ENCODE measurements around the gene SYNGR3. TPM values are rescaled to one million over a fixed set of nuclear protein-coding genes. Genes with fewer than 3 reads are reported as not detected.

The SYNGR3 gene
- total RNA-seq, 1 donor from 2014 or later, result 11.3 TPM

DNA sequence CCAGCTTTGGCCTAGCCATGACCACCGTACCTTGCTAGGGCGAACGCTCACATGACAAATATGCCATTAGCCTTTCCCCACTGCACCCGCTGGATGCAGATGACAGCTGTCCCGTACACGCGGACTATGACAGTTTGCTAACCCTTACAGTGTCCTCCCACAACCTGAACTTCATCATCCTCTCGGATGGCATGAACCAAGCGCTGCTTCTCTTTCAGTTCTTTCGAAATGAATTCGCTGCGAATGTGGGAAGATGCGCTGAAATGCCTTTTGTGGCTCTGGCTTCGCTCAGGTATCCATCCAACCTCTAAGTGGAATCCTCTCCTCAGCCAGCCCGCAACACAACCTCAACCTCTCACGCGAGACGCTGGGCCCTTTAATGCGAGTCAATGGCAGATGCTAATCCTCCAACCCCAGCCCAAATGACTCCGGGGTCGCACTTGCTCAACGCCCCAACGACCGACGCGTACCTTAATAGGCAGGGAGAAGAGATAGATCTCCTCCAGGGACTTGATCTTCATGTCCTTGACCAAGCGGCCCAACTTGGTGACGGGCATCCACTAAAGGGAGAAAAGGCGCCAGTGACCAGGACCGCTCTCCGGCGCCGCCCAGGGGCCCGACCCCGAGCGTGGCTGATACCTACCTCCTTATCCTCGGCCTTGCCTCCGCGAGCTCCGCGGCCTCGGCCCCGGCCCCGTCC, 25.8 kb upstream of the SYNGR3 start:
- Mint-ChIP-seq H3K27ac (peak overlapping the region; percentile 90), H3K4me3 (peak overlapping the region; percentile 92), H3K9me3 (no peaks in the 10 kb centered on the region), H3K4me1 (peaks cover 55% of the 10 kb centered on the region), H3K36me3 (ENCODE audit: low read depth) (peaks cover 45% of the 10 kb centered on the region), H3K27me3 (no peaks in the 10 kb centered on the region)
- ChIA-PET POLR2A (interaction anchor here (0.6 to 9.7 kb wide), 51 partner anchors 7 to 1926 kb away, joined by 3 to 351 read pairs (median 4); partner anchors contain the start of genes ATP6V0C, CHTF18, CRAMP1 and ECI1), CTCF (interaction anchor here (0.7 to 1.5 kb wide), 3 partner anchors 22 to 40 kb away, joined by 3 read pairs; no protein-coding TSS in a partner anchor)
- intact Hi-C loops (cut with micrococcal nuclease), result loop anchor here (1.0 to 10.0 kb wide), 7 partner anchors 8 to 1191 kb away; partner anchors contain the start of genes GFER, MSRB1, RNPS1 and TBL3
- no peak for DNase-seq
- TF ChIP-seq, protein P1, sequence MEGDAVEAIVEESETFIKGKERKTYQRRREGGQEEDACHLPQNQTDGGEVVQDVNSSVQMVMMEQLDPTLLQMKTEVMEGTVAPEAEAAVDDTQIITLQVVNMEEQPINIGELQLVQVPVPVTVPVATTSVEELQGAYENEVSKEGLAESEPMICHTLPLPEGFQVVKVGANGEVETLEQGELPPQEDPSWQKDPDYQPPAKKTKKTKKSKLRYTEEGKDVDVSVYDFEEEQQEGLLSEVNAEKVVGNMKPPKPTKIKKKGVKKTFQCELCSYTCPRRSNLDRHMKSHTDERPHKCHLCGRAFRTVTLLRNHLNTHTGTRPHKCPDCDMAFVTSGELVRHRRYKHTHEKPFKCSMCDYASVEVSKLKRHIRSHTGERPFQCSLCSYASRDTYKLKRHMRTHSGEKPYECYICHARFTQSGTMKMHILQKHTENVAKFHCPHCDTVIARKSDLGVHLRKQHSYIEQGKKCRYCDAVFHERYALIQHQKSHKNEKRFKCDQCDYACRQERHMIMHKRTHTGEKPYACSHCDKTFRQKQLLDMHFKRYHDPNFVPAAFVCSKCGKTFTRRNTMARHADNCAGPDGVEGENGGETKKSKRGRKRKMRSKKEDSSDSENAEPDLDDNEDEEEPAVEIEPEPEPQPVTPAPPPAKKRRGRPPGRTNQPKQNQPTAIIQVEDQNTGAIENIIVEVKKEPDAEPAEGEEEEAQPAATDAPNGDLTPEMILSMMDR (IDR thresholded peaks at IDR 0.05), result no peak
- ATAC-seq (ENCODE audit: low read depth), result peak; percentile 13

DNA sequence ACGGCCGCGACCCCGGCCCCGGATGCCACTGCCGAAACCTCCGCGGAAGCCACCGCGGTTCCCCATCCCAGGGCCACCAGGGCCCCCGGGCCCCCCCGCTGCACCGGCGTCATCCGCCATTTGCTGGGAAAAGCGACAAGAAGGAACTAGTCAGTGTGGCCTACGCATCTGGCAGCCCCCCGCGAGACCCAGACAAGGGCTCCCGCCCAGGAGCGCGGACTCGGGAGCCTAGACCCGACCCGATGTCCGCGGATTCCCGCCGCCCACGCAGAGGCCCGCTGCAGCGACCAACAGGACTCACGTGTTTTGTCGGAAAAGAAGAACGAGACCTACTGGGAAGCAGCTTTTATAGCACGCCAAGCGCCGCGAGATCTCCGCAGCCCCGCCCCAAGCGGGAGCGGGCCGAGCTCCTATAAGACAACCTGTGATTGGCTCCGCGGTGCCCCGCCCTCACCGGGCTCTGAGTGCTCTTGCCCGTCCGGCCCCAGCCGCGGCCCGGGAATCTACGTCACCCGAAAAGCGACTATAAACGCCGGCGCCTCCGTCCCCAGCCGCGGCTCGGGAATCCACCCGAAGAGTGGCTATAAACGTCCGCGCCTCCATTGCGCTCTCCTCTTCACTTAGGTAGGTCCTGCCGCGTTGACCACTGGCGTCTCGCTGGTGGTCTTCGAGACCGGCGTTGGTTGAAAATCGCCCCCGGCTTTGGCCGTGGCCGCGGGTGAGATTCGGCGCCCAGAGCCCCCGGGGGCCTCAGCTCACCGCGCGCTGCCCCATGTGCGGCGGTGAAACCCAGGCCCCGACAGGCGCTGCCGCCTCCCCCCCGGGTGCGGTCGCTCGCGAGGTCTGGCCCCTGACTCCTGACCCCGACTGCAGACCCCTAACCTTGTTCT, 25.0 kb upstream of the SYNGR3 start, which contains the start of gene RPS2:
TSS of gene RPS2 (minus strand) at position 321 of the 890 bp plus-strand sequence. CDS start at position 120, 201 bp downstream.
- intact Hi-C loops (cut with micrococcal nuclease), result loop anchor here (1.0 to 10.0 kb wide), 7 partner anchors 8 to 1190 kb away; partner anchors contain the start of genes GFER, MSRB1, RNPS1 and TBL3
- H3K36me3 Mint-ChIP-seq (ENCODE audit: low read depth), result peaks cover 45% of the 10 kb centered on the region
- no peaks in the 10 kb centered on the region for H3K27me3 Mint-ChIP-seq
- CTCF ChIA-PET, result interaction anchor here (0.8 to 1.5 kb wide), 3 partner anchors 28 to 176 kb away, joined by 3 read pairs; no protein-coding TSS in a partner anchor
- H3K4me1 Mint-ChIP-seq, result peaks cover 50% of the 10 kb centered on the region
- peak; percentile 93 for ATAC-seq (ENCODE audit: low read depth)
- POLR2A ChIA-PET, result interaction anchor here (0.6 to 9.7 kb wide), 59 partner anchors 9 to 1927 kb away, joined by 3 to 351 read pairs (median 4); partner anchors contain the start of genes ATP6V0C, CHTF18, CRAMP1 and ECI1
- no peaks in the 10 kb centered on the region for H3K9me3 Mint-ChIP-seq
- TF ChIP-seq, protein P1 (IDR thresholded peaks at IDR 0.05), result no peak
- DNase-seq, result peak; percentile 95
- H3K27ac Mint-ChIP-seq, result peak within 1 kb of the TSS; percentile 94
- peak within 1 kb of the TSS; percentile 92 for H3K4me3 Mint-ChIP-seq

DNA sequence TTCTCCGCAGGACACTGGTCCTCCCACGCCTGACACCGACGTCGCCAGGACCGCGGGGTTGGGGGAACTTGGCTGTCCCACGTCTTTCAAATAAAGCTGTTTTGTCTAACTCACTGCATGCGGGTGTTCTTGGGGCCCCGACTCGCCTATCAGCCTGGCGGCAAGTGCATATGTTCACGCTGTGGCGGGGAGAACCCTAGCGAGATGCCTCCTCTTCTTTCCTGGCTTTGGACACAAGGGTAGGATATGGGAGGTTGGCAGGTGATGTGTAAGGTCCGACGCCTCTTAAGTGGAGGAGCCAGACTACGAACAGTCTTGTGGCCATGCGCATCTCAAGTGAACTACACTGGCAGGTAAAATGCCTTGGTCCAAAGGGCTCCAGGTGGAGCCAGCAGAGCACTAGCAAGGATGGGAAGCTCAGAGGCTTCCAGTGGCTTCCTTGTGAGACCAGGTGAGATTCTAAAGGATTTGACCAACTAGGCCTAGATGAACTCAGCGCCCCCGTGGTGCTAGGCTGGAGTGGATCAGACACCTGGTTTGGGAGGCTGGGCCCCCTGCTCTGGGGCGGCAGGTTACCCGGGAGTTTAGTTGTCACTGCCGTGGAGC, 24.3 kb upstream of the SYNGR3 start:
- peak overlapping the region; percentile 92 for H3K4me3 Mint-ChIP-seq
- H3K36me3 Mint-ChIP-seq (ENCODE audit: low read depth), result peaks cover 40% of the 10 kb centered on the region
- POLR2A ChIA-PET, result interaction anchor here (0.5 to 9.7 kb wide), 37 partner anchors 8 to 1158 kb away, joined by 3 to 351 read pairs (median 5); partner anchors contain the start of genes CRAMP1, EME2, FAHD1 and FLYWCH2
- CTCF ChIA-PET, result interaction anchor here (0.8 to 1.2 kb wide), 2 partner anchors 27 to 175 kb away, joined by 3 read pairs; no protein-coding TSS in a partner anchor
- DNase-seq (no peak), ATAC-seq (ENCODE audit: low read depth) (no peak)
- TF ChIP-seq, protein P1 (IDR thresholded peaks at IDR 0.05), result no peak
- H3K9me3 Mint-ChIP-seq, result no peaks in the 10 kb centered on the region
- intact Hi-C loops (cut with micrococcal nuclease), result loop anchor here (2.0 to 10.0 kb wide), 2 partner anchors 43 to 1189 kb away; partner anchors contain the start of gene ZNF598
- no peaks in the 10 kb centered on the region for H3K27me3 Mint-ChIP-seq
- H3K27ac Mint-ChIP-seq, result peak overlapping the region; percentile 94
- peaks cover 42% of the 10 kb centered on the region for H3K4me1 Mint-ChIP-seq

DNA sequence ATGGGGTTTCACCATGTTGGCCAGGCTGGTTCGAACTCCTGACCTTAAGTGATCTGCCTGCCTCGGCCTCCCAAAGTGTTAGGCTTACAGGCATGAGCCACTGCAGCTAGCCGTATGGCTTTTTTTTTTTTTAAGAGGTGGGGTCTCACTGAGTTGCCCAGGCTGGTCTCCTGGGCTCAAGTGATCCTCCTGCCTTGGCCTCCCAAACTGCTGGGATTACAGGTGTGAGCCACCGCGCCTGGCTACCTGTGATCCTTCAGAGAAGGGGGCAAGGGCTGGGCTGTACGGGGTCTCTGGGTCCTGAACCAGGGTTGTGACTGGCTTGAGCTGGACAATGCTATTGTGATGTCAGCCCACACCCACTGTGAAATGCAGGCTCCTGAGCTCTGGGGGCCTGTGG, 23.3 kb upstream of the SYNGR3 start, which contains the start of gene RNF151:
TSS of gene RNF151 (plus strand) at position 397 of the 400 bp plus-strand sequence. CDS start 26 bp downstream, outside the sequence.
- DNase-seq (no peak), ATAC-seq (ENCODE audit: low read depth) (no peak)
- Mint-ChIP-seq H3K36me3 (ENCODE audit: low read depth) (peaks cover 33% of the 10 kb centered on the region), H3K9me3 (no peaks in the 10 kb centered on the region), H3K4me1 (peaks cover 40% of the 10 kb centered on the region), H3K27ac (peak within 1 kb of the TSS; percentile 94), H3K4me3 (peak within 1 kb of the TSS; percentile 92), H3K27me3 (no peaks in the 10 kb centered on the region)
- TF ChIP-seq, protein P1 (IDR thresholded peaks at IDR 0.05), result no peak
- intact Hi-C loops (cut with micrococcal nuclease), result loop anchor here (10.0 kb wide), 1 partner anchor 1188 kb away; no protein-coding TSS in a partner anchor
- ChIA-PET CTCF (no interaction called here), POLR2A (interaction anchor here (0.5 to 9.7 kb wide), 5 partner anchors 17 to 568 kb away, joined by 3 to 351 read pairs (median 9); partner anchors contain the start of genes EME2, GFER, MRPS34 and NME3)

Measured in activated B cell treated with CpG ODN at 0.5 μM for 24 hours (primary cell).